Fibroblast of pulmonary artery (primary cell): Measurements from ENCODE around the gene TMC4.
A peak's percentile ranks its signal among the peaks of the same experiment; 100 is the strongest.

ENCODE experiments used
- DNase-seq: peaks from one replicate; pipeline ENCODE4 v3.0.0-alpha.2; 2010; ENCODE audit warnings: low read depth
- H3K4me3 ChIP-seq: replicated peaks from 2 replicates; pipeline ENCODE4 v1.5.1; 2011; ENCODE audit warnings: low read depth, mild to moderate bottlenecking, control low read depth, low read length, moderate library complexity
- TF ChIP-seq, protein P1 (sequence below): IDR thresholded peaks from 2 replicates; pipeline ENCODE4 v1.5.1; 2011; ENCODE audit warnings: mild to moderate bottlenecking, control low read depth, low read length, inconsistent platforms; ENCODE audit errors: missing control alignments

The TMC4 gene

DNA sequence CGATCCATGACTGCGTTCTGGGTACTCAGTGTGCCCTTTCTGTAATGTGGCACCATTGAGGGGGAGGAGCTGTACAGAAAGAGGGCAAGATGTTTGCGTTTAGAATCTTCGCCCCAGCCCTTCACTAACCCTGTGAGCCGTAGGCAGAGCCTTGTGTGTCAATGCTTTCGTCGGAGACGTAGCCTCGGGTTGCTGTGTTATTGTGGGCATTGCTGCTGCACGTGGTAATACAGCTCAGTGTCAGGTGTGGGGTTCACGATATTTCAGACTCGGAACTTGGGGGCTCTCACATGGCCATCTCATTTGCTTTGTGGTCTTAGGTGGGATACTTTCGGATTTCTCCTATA is 33.8 kb upstream of the TMC4 start:
- TF ChIP-seq, protein P1, sequence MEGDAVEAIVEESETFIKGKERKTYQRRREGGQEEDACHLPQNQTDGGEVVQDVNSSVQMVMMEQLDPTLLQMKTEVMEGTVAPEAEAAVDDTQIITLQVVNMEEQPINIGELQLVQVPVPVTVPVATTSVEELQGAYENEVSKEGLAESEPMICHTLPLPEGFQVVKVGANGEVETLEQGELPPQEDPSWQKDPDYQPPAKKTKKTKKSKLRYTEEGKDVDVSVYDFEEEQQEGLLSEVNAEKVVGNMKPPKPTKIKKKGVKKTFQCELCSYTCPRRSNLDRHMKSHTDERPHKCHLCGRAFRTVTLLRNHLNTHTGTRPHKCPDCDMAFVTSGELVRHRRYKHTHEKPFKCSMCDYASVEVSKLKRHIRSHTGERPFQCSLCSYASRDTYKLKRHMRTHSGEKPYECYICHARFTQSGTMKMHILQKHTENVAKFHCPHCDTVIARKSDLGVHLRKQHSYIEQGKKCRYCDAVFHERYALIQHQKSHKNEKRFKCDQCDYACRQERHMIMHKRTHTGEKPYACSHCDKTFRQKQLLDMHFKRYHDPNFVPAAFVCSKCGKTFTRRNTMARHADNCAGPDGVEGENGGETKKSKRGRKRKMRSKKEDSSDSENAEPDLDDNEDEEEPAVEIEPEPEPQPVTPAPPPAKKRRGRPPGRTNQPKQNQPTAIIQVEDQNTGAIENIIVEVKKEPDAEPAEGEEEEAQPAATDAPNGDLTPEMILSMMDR: no peak
- no peak overlapping the region for H3K4me3 ChIP-seq
- DNase-seq: no peak

DNA sequence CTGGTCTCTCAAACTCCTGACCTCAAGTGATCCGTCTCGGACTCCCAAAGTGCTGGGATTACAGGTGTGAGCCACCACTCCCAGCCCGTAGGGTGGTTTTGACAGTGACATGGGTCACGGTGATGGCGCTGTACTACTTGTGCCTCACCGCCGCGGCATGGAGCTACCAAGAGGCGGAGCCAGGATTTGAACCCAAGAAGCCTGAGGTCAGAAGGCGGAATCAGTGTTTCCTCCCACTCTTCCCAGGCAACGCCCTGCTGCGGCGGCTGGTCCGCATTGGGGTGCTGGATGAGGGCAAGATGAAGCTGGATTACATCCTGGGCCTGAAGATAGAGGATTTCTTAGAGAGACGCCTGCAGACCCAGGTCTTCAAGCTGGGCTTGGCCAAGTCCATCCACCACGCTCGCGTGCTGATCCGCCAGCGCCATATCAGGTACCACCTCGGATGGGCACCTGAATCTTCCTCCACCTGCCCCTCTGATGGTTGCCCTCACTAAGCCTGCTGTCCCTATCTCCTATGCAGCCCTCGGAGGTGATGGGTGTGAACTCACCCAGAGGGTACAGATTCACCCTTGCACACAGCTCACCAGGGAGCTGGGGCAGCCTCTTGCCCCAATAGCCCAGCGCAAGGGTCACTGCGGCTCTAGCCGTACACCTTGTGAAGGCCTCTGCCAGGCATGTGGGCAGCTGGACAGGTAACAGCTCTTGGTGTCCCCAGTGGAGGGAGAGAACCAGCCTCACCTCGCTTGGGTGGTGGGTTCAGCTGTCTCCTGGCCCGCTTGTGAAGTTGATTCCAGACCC is 33.3 kb upstream of the TMC4 start:
- TF ChIP-seq, protein P1: no peak
- DNase-seq: no peak
- no peak overlapping the region for H3K4me3 ChIP-seq

DNA sequence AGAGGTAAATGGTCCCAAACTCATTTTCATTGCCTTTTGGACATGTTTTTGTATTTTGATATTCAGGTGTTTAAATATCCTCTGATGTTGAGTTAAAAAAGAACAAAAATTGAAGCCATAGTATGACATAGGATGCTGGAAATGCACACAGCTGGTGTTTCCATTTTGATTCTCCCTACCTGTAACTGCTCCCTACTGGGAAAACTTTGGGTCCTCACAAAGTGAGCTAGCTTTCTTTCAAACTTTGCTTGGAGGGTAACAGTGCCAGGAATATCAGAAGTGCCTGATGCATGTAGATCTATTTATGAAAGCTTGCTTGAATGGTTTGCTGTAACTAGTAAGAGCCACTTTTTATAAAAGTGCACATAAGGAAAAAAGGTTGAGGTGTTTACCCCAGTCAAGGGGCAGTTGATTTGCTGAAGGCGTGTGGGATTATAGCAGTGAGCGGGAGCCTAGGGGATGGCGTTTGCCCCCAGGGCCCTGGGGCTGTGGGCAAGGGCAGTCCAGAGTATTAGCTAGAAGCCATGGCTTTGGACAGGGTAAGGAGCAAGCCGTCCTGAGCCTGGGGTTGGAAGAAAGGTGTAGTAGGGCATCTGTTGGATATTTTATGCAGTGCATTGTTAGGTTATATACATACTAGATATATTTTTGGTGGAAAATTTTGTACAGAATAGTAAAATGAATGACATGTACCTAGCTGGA is 32.0 kb upstream of the TMC4 start:
- DNase-seq: no peak
- H3K4me3 ChIP-seq: no peak overlapping the region
- TF ChIP-seq, protein P1: no peak

DNA sequence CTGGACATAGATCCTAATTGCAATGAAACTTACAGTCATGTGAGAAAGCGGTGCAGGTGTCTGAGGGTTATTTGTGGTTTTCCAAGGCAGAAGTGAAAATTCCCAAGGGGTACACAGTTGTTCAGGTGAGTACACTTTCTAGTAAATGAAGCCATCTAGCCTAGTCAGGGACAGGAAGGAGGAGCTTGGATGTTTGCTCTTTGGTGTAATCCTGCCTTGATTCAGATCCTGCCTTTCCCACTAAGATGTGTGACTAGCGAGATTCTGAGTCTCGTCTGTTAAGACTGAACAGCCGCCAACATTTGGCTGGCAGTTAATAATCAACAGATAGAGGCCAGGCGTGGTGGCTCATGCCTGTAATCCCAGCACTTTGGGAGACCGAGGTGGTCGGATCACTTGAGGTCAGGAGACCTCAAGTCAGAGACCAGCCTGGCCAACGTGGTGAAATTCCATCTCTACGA is 30.2 kb upstream of the TMC4 start:
- no peak for DNase-seq
- TF ChIP-seq, protein P1: no peak
- H3K4me3 ChIP-seq: peak overlapping the region; percentile 97

DNA sequence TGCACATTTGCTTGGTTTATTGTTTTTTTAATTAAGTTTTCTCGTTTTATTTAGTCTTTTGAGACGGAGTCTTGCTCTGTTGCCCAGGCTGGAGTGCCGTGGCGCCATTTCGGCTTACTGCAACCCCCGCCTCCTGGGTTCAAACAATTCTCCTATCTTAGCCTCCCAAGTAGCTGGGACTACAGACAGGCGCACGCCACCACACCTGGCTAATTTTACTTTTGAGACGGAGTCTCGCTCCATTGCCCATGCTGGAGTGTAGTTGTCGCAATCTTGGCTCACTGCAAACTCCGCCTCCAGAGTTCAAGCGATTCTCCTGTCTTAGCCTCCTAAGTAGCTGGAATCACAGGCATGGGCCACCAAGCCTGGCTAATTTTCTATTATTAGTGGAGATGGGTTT is 29.0 kb upstream of the TMC4 start:
- TF ChIP-seq, protein P1: no peak
- peak overlapping the region; percentile 97 for H3K4me3 ChIP-seq
- DNase-seq: peak; percentile 33

GRCh38 chr19:54201172-54201701 is 28.3 kb upstream of the TMC4 start:
- TF ChIP-seq, protein P1: no peak
- DNase-seq: no peak
- peak overlapping the region; percentile 97 for H3K4me3 ChIP-seq
